ENCODE results near the gene ATF7.
"Not testable (repeated sequence)": the region's sequence is repeated elsewhere in the genome, so short reads cannot be mapped to it uniquely, and the experiment has no call there.

The ATF7 gene

DNA sequence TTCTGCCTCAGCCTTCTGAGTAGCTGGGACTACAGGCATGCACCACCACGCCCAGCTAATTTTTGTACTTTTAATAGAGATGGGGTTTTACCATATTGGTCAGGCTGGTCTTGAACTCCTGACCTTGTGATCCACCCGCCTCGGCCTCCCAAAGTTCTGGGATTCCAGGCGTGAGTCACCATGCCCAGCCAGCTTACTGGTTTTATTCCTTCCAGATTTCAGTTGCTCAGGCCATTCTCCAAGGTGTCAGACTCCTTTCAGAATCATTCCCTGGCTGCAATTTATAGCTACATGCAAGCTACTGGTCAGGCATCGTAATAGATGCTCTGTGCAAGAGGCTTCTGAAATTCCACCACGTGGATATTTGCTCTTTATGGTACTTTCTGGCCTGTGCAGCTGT lies 144.7 kb downstream of the ATF7 start:
- not testable (repeated sequence) for H3K4me1 ChIP-seq (ENCODE audit: control insufficient read depth, insufficient read depth, low read length); H3K9me3 ChIP-seq (ENCODE audit: control insufficient read depth, insufficient read depth, low read length); H3K9ac ChIP-seq (ENCODE audit: low read depth, low read length); H3K4me3 ChIP-seq (ENCODE audit: low read depth, low read length); H3K27me3 ChIP-seq (ENCODE audit: control insufficient read depth, insufficient read depth, low read length)
- H3K36me3 ChIP-seq (ENCODE audit: control insufficient read depth, insufficient read depth, low read length) = peaks cover 45% of the 10 kb centered on the region

DNA sequence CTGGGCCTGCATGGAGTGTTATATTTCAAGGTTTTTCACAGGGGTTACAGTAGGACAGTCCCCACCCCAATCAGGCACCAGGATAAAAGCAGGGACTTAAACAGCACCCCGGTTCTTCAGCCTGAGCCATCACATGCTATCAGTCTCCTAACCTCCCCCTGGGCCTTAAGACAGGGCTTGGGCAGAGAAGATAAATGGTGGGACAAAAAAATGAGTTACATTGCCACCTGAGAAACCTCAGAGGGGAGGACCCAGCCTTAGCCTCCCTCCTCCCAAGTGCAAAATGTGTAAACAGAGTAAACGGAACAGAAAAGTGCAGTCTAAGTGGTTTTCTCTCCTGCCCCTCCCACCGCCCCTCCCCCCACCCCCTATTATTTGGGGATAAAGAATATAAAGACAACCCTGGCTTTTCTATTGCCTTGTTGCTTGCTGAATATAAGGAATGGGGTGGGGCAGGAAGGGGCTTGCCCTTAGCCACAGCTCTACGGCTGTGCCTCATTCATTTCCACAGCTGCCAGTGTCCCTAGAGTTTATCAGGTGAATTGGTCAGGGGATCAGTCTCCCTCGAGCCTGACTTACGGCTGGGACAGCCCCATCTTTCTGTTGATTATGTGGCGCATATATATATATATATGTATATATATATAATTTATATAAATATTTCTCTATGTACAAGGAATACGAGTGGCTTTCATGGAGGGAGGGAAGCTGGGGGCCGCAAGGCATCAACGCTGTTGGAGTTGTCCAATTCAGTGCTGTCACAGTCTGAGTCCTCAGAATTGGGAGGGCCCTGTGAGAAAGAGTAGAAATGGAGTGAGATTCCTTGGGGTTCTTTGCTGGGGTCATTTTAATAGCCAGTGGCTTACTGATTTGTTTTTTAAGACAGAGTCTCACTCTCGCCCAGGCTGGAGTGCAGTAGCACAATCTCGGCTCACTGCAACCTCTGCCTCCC lies 145.4 kb downstream of the ATF7 start:
- Histone ChIP-seq H3K9me3 (ENCODE audit: control insufficient read depth, insufficient read depth, low read length) (no peaks in the 10 kb centered on the region), H3K4me1 (ENCODE audit: control insufficient read depth, insufficient read depth, low read length) (peaks cover 4% of the 10 kb centered on the region), H3K27me3 (ENCODE audit: control insufficient read depth, insufficient read depth, low read length) (no peaks in the 10 kb centered on the region), H3K4me3 (ENCODE audit: low read depth, low read length) (no peak overlapping the region), H3K36me3 (ENCODE audit: control insufficient read depth, insufficient read depth, low read length) (peaks cover 45% of the 10 kb centered on the region), H3K9ac (ENCODE audit: low read depth, low read length) (no peak overlapping the region)

DNA sequence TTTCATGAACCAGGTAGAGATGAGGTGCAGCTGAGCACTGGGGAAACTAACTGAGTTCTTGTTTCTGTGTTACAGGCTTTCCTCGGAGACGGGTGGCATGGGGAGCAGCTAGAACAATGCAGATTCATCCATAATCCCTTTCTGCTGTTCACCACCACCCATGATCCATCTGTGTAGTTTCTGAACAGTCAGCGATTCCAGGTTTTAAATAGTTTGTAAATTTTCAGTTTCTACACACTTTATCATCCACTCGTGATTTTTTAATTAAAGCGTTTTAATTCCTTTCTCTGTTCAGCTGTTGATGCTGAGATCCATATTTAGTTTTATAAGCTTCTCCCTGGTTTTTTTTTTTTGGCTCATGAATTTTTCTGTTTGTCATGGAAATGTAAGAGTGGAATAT lies 146.9 kb downstream of the ATF7 start:
- H3K9me3 ChIP-seq (ENCODE audit: control insufficient read depth, insufficient read depth, low read length) = no peaks in the 10 kb centered on the region
- no peak overlapping the region for H3K9ac ChIP-seq (ENCODE audit: low read depth, low read length)
- H3K36me3 ChIP-seq (ENCODE audit: control insufficient read depth, insufficient read depth, low read length) = peaks cover 48% of the 10 kb centered on the region
- no peak overlapping the region for H3K4me3 ChIP-seq (ENCODE audit: low read depth, low read length)
- H3K4me1 ChIP-seq (ENCODE audit: control insufficient read depth, insufficient read depth, low read length) = peaks cover 7% of the 10 kb centered on the region
- H3K27me3 ChIP-seq (ENCODE audit: control insufficient read depth, insufficient read depth, low read length) = no peaks in the 10 kb centered on the region

DNA sequence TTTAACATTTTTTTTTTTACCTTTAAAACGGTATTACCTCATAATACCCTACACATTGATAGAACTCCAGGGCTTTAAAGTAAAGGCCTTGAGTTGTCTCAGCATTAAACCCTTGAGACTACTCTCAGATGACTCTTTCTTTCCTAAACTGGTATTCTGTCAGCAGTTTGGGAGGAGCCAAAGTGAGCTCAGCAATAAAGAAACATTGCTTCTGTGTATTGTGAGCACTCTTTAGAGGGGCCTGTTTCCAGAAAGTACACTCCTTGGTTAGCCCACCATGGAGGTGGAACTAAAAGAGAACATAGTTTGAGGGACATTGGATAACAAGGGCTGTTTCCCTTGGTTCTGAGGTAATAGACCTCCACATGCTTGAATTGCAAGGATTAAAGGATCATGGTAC lies 147.3 kb downstream of the ATF7 start:
- Histone ChIP-seq H3K9me3 (ENCODE audit: control insufficient read depth, insufficient read depth, low read length) (no peaks in the 10 kb centered on the region), H3K36me3 (ENCODE audit: control insufficient read depth, insufficient read depth, low read length) (peaks cover 51% of the 10 kb centered on the region), H3K4me1 (ENCODE audit: control insufficient read depth, insufficient read depth, low read length) (peaks cover 7% of the 10 kb centered on the region), H3K4me3 (ENCODE audit: low read depth, low read length) (no peak overlapping the region), H3K9ac (ENCODE audit: low read depth, low read length) (no peak overlapping the region), H3K27me3 (ENCODE audit: control insufficient read depth, insufficient read depth, low read length) (no peaks in the 10 kb centered on the region)

DNA sequence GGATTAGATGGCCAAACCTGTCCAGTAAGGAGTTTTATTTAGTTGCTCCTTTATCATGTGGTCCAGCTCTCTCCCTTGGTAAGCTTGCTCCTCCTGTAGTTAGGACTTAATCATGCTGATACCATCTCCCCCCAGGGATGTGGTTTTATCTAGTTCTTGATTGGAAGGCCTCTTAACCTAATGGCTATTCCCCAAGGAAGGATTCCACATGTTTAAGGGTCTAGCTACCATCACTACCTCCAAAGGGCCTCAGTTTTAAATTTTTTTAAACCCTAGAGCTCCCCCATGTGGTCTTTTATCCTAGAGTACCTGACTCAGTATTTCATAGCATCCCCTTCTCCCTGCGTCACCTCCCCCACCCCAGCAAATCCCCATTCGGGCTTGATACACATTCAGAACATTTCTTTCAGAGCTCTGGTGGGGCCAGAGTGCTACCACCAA lies 149.4 kb downstream of the ATF7 start:
- Histone ChIP-seq H3K9me3 (ENCODE audit: control insufficient read depth, insufficient read depth, low read length) (no peaks in the 10 kb centered on the region), H3K27me3 (ENCODE audit: control insufficient read depth, insufficient read depth, low read length) (no peaks in the 10 kb centered on the region), H3K4me3 (ENCODE audit: low read depth, low read length) (no peak overlapping the region), H3K4me1 (ENCODE audit: control insufficient read depth, insufficient read depth, low read length) (peaks cover 7% of the 10 kb centered on the region), H3K9ac (ENCODE audit: low read depth, low read length) (no peak overlapping the region), H3K36me3 (ENCODE audit: control insufficient read depth, insufficient read depth, low read length) (peaks cover 39% of the 10 kb centered on the region)

DNA sequence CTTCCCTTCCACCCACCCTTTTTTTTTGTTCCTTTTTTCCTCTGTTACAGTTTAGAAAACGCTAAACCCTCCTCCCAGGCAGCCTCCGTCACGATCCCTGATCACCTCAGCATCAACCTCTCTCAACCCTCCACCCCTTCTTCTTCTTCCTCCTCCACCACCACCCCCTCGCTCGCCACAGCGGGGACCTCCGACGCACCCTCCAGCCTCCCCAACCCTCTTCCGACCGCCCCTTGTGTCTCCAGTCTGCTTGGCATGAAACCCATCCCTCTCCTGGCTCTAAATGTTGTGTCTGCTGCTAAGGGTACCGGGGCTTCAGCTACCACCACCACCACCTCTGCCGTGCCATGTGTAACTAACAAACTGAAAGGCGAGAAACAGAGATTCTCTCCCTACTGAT lies 151.4 kb downstream of the ATF7 start:
- Histone ChIP-seq H3K4me1 (ENCODE audit: control insufficient read depth, insufficient read depth, low read length) (peaks cover 7% of the 10 kb centered on the region), H3K27me3 (ENCODE audit: control insufficient read depth, insufficient read depth, low read length) (no peaks in the 10 kb centered on the region), H3K9me3 (ENCODE audit: control insufficient read depth, insufficient read depth, low read length) (no peaks in the 10 kb centered on the region), H3K4me3 (ENCODE audit: low read depth, low read length) (no peak overlapping the region), H3K9ac (ENCODE audit: low read depth, low read length) (no peak overlapping the region), H3K36me3 (ENCODE audit: control insufficient read depth, insufficient read depth, low read length) (peaks cover 48% of the 10 kb centered on the region)

DNA sequence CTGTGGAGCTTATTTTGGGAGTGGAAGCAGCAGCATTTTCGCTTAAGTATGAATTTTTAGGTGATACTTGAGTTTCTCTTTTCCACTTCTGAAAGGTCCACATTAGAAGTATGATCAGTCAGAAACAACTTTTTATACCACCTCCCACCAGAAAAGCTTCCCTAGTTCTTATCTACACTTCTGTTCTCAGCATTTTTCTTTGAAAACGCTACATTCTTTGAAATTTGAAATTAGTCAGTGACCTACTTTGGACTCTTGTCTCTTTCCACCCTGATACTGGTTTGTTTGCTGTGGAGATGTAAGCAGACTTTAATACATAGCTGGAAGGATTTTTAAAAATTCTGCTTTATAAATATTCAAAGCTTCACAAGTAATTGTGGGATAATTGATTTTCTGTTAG lies 152.1 kb downstream of the ATF7 start:
- H3K36me3 ChIP-seq (ENCODE audit: control insufficient read depth, insufficient read depth, low read length) = peaks cover 52% of the 10 kb centered on the region
- H3K9me3 ChIP-seq (ENCODE audit: control insufficient read depth, insufficient read depth, low read length) = no peaks in the 10 kb centered on the region
- H3K4me1 ChIP-seq (ENCODE audit: control insufficient read depth, insufficient read depth, low read length) = peaks cover 7% of the 10 kb centered on the region
- no peaks in the 10 kb centered on the region for H3K27me3 ChIP-seq (ENCODE audit: control insufficient read depth, insufficient read depth, low read length)
- H3K9ac ChIP-seq (ENCODE audit: low read depth, low read length) = no peak overlapping the region
- no peak overlapping the region for H3K4me3 ChIP-seq (ENCODE audit: low read depth, low read length)

DNA sequence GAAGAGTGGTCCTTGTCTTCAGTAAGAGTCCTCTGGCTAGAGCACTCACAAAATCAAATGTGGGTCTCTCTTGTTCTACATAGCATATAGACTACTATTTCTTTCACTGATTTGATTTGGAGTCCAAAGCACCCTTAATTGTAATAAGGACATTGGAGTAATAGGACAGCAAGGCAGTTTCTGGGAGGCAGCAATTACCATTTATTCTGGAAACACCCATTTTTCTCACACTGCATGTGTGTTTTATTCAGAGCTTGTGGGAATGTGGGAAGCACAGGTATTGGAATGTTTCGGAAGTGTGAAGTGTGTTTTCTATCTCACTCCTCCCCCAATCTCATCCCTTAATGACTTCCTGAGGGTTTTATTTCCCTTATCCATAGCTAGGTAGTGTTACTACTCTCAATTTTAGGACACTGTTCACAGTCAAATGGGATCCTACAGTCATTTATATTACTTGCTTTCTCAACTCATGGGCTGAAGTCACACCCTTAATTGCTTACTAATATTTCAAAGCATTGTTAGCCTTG lies 154.1 kb downstream of the ATF7 start:
- Histone ChIP-seq H3K9ac (ENCODE audit: low read depth, low read length) (no peak overlapping the region), H3K4me1 (ENCODE audit: control insufficient read depth, insufficient read depth, low read length) (peaks cover 7% of the 10 kb centered on the region), H3K27me3 (ENCODE audit: control insufficient read depth, insufficient read depth, low read length) (no peaks in the 10 kb centered on the region), H3K4me3 (ENCODE audit: low read depth, low read length) (no peak overlapping the region), H3K9me3 (ENCODE audit: control insufficient read depth, insufficient read depth, low read length) (no peaks in the 10 kb centered on the region), H3K36me3 (ENCODE audit: control insufficient read depth, insufficient read depth, low read length) (peaks cover 64% of the 10 kb centered on the region)

DNA sequence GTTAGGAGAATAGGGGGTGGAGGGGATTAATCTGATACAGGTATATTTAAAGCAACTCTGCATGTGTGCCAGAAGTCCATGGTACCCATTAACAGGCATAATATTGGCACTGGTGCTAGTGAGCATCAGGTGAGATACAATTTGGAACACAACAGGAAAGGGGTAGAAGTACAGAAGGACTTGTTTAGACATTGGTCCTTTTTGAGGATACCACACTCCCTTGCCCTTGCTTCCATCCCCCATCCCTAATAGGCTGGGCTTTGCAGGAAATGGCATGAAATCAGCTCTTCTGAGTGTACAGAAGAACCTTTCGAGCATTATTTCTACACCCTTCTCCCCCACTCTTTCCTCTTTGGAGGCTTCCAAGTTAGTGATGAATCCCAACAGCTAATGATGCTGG lies 157.9 kb downstream of the ATF7 start:
- Histone ChIP-seq H3K9me3 (ENCODE audit: control insufficient read depth, insufficient read depth, low read length) (no peaks in the 10 kb centered on the region), H3K4me3 (ENCODE audit: low read depth, low read length) (no peak overlapping the region), H3K27me3 (ENCODE audit: control insufficient read depth, insufficient read depth, low read length) (no peaks in the 10 kb centered on the region), H3K9ac (ENCODE audit: low read depth, low read length) (no peak overlapping the region), H3K36me3 (ENCODE audit: control insufficient read depth, insufficient read depth, low read length) (peaks cover 70% of the 10 kb centered on the region), H3K4me1 (ENCODE audit: control insufficient read depth, insufficient read depth, low read length) (peaks cover 6% of the 10 kb centered on the region)

DNA sequence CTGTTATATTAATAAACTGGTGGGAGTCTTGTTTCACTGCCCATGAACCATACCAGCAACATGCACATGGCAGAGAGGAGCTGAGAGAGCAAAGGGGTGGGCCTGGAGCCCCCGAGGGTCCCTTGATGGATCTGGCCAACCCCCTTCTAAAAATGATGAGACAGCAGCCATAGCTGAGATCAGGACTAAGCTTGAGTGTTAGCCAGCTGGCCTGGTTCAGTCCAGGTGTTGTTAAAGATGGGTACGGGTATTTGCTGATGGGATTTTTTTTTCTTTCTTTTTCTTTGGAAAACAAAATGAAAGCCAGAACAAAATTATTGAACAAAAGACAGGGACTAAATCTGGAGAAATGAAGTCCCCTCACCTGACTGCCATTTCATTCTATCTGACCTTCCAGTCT lies 158.3 kb downstream of the ATF7 start:
- Histone ChIP-seq H3K36me3 (ENCODE audit: control insufficient read depth, insufficient read depth, low read length) (peaks cover 74% of the 10 kb centered on the region), H3K4me1 (ENCODE audit: control insufficient read depth, insufficient read depth, low read length) (peaks cover 7% of the 10 kb centered on the region), H3K9me3 (ENCODE audit: control insufficient read depth, insufficient read depth, low read length) (no peaks in the 10 kb centered on the region), H3K9ac (ENCODE audit: low read depth, low read length) (no peak overlapping the region), H3K4me3 (ENCODE audit: low read depth, low read length) (no peak overlapping the region), H3K27me3 (ENCODE audit: control insufficient read depth, insufficient read depth, low read length) (no peaks in the 10 kb centered on the region)

DNA sequence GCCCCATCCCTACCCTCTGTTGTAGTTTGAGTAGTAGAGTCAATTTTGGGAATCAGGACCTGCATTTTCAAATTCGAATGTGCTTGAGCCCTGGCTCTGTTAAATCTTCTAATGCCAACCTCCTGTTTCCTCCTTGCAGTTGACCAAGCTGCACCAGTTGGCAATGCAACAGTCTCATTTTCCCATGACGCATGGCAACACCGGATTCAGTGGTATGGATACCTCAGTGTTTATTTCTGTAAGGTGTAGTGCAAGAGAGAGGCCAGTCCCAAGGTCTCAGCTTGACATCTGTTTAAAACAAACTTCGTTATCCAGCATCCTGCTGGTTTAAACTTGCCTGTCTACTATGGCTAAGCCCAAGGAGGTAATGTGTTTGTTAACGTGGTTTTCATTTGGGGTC lies 159.1 kb downstream of the ATF7 start:
- Histone ChIP-seq H3K4me3 (ENCODE audit: low read depth, low read length) (no peak overlapping the region), H3K36me3 (ENCODE audit: control insufficient read depth, insufficient read depth, low read length) (peaks cover 82% of the 10 kb centered on the region), H3K27me3 (ENCODE audit: control insufficient read depth, insufficient read depth, low read length) (no peaks in the 10 kb centered on the region), H3K4me1 (ENCODE audit: control insufficient read depth, insufficient read depth, low read length) (peaks cover 8% of the 10 kb centered on the region), H3K9ac (ENCODE audit: low read depth, low read length) (no peak overlapping the region), H3K9me3 (ENCODE audit: control insufficient read depth, insufficient read depth, low read length) (no peaks in the 10 kb centered on the region)

DNA sequence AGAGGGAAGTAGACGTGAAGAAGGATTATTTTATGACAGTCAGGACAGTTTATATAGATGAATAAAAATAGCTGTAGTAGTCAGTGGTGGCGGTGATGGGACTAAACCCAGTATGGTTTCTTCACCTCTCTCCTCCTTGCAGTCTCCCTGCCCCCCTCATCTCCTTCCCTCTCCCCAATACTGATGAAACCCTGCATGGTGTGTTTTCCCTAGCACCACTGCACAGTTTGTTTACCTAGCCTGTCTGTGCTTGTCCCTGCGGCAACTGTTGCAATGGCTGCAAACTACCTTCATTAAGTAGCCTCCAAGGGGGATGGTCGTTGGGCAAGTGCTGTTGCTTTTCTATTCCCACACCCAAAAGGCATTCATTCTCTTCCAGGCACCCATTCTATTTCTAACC lies 159.5 kb downstream of the ATF7 start:
- Histone ChIP-seq H3K4me1 (ENCODE audit: control insufficient read depth, insufficient read depth, low read length) (peaks cover 8% of the 10 kb centered on the region), H3K9ac (ENCODE audit: low read depth, low read length) (no peak overlapping the region)

More for the DNA sequence above, 159.5 kb downstream of the ATF7 start:
- Histone ChIP-seq H3K4me3 (ENCODE audit: low read depth, low read length) (no peak overlapping the region), H3K9me3 (ENCODE audit: control insufficient read depth, insufficient read depth, low read length) (no peaks in the 10 kb centered on the region), H3K36me3 (ENCODE audit: control insufficient read depth, insufficient read depth, low read length) (peaks cover 86% of the 10 kb centered on the region), H3K27me3 (ENCODE audit: control insufficient read depth, insufficient read depth, low read length) (no peaks in the 10 kb centered on the region)
